HepG2 (cell line): ENCODE data around the gene WDR7. TPM values are rescaled to one million over a fixed set of nuclear protein-coding genes. Genes with fewer than 3 reads are reported as not detected.

Experiments used
- ATAC-seq: fragments of 200-7000 bp; cut with Tn5 transposase; 3 replicates; pipeline ENCODE4 v1.9.1; 2020; ENCODE audit warnings: mild to moderate bottlenecking, moderate library complexity
- BruUV-seq: library from RNA; stranded (reverse); fragments of 400-500 nt; replicated peaks from 2 replicates; lab custom pipeline; 2021; lab: Mats Ljungman, UMichigan
- CTCF ChIA-PET: fragments of 300-600 bp; formaldehyde crosslinking; extraction: SDS; loops from one replicate; lab custom pipeline; 2021; ENCODE audit warnings: low total read pairs, inconsistent platforms, low intra/inter-chr PET ratio; lab: Yijun Ruan, JAX
- POLR2A ChIA-PET: fragments of 350-600 bp; sonication (Branson Sonifier 250); formaldehyde crosslinking; loops from one replicate; lab custom pipeline; 2020; ENCODE audit warnings: antibody characterized with exemption, inconsistent platforms; lab: Yijun Ruan, JAX
- DNase-seq: peaks from one replicate; pipeline ENCODE4 v3.0.0-alpha.2; 2015; ENCODE audit warnings: low spot score
- FAIRE-seq: peaks from 3 replicates; lab custom pipeline; 2011; peaks lifted over from hg19 to GRCh38; lab: Jason Lieb, UNC
- H2AFZ ChIP-seq: one replicate; pipeline ENCODE4 v1.6.1; 2011; ENCODE audit warnings: low read length, inconsistent platforms
- H3K27ac ChIP-seq: fragments of 300-600 bp; 3 replicates; pipeline ENCODE4 v1.8.0; 2011; ENCODE audit warnings: mixed run types, mild to moderate bottlenecking, mixed read lengths, low read length, inconsistent platforms; ENCODE audit not compliant: insufficient read depth; ENCODE audit errors: extremely low read length
- H3K27me3 ChIP-seq, 2 experiments: fragments of 200-600 bp in 1 of 2; 2 replicates in 1 of 2; 3 replicates in 1 of 2; pipeline versions ENCODE4 v1.6.0 to v1.8.0; 2011; ENCODE audit warnings: low read length in 2 of 2, mild to moderate bottlenecking in 2 of 2, moderate library complexity in 2 of 2, inconsistent platforms in 1 of 2; ENCODE audit not compliant: insufficient read depth in 2 of 2, control insufficient read depth in 1 of 2
- H3K36me3 ChIP-seq, 2 experiments: fragments of 200-600 bp in 1 of 2; replicated peaks in 1 of 2; 2 replicates in 1 of 2; 3 replicates in 1 of 2; pipeline versions ENCODE4 v1.5.1 to v1.8.0; 2011; ENCODE audit warnings: low read length in 2 of 2, inconsistent platforms in 1 of 2; ENCODE audit not compliant: insufficient read depth in 2 of 2, control insufficient read depth in 1 of 2
- H3K4me1 ChIP-seq: 2 replicates; pipeline ENCODE4 v1.5.1; 2012; ENCODE audit warnings: low read length, inconsistent platforms; ENCODE audit not compliant: insufficient read depth
- H3K4me2 ChIP-seq: 2 replicates; pipeline ENCODE4 v1.6.0; 2011; ENCODE audit warnings: low read depth, low read length, inconsistent platforms
- H3K4me3 ChIP-seq, 3 experiments: fragments of 200-600 bp in 1 of 3; sonication (generic), shearing (Covaris generic) in 1 of 3; replicated peaks in 1 of 3; 2 replicates each; pipeline ENCODE4 v1.5.1; 2011 to 2016; ENCODE audit warnings: low read length in 3 of 3, inconsistent platforms in 2 of 3, low read depth in 2 of 3, mild to moderate bottlenecking in 2 of 3, control low read depth in 1 of 3, mixed read lengths in 1 of 3; ENCODE audit not compliant: insufficient read depth in 1 of 3
- H3K79me2 ChIP-seq: one replicate; pipeline ENCODE4 v1.6.1; 2011; ENCODE audit warnings: low read length, inconsistent platforms; ENCODE audit not compliant: insufficient read depth
- H3K9ac ChIP-seq: 2 replicates; pipeline ENCODE4 v1.6.0; 2011; ENCODE audit warnings: mild to moderate bottlenecking, low read depth, low read length, inconsistent platforms; ENCODE audit not compliant: insufficient read depth
- H3K9me3 ChIP-seq: 2 replicates; pipeline ENCODE4 v1.5.1; 2012; ENCODE audit warnings: mild to moderate bottlenecking, low read length
- H4K20me1 ChIP-seq: 2 replicates; pipeline ENCODE4 v1.6.0; 2011; ENCODE audit warnings: inconsistent platforms, mild to moderate bottlenecking, low read length, moderate library complexity; ENCODE audit not compliant: insufficient read depth
- ETV6 ChIP-seq: sonication (generic); formaldehyde crosslinking; conservative IDR thresholded peaks from 2 replicates; pipeline ENCODE4 v1.4.0; 2020; ENCODE audit warnings: missing genetic modification reagents
- GPN1 ChIP-seq: sonication (generic); formaldehyde crosslinking; IDR thresholded peaks from 2 replicates; pipeline ENCODE4 v1.5.1; 2020; ENCODE audit warnings: missing genetic modification reagents, borderline replicate concordance
- KLF12 ChIP-seq: sonication (generic); formaldehyde crosslinking; IDR thresholded peaks from 2 replicates; pipeline ENCODE4 v1.4.0; 2020; ENCODE audit warnings: missing genetic modification reagents, borderline replicate concordance
- NCOA5 ChIP-seq: sonication (generic); formaldehyde crosslinking; IDR thresholded peaks from 2 replicates; pipeline ENCODE4 v1.4.0; 2020; ENCODE audit warnings: missing genetic modification reagents
- NFIB ChIP-seq: sonication (generic); formaldehyde crosslinking; IDR thresholded peaks from 2 replicates; pipeline ENCODE4 v1.9.0; 2021; ENCODE audit warnings: missing genetic modification reagents, mild to moderate bottlenecking, borderline replicate concordance
- PATZ1 ChIP-seq: sonication (generic); formaldehyde crosslinking; IDR thresholded peaks from 2 replicates; pipeline ENCODE4 v1.4.0; 2020; ENCODE audit warnings: missing genetic modification reagents
- SOX5 ChIP-seq: IDR thresholded peaks from 2 replicates; pipeline ENCODE4 v1.6.1; 2016; ENCODE audit warnings: borderline replicate concordance
- THYN1 ChIP-seq: sonication (generic); formaldehyde crosslinking; IDR thresholded peaks from 2 replicates; pipeline ENCODE4 v1.8.1; 2023; ENCODE audit warnings: low read depth, mild to moderate bottlenecking, moderate library complexity, missing genetic modification reagents, borderline replicate concordance
- U2AF1 ChIP-seq: fragments of 200-400 bp; formaldehyde crosslinking; optimal IDR thresholded peaks from 2 replicates; pipeline ENCODE3; 2017; ENCODE audit warnings: mild to moderate bottlenecking, low read depth, low read length
- ZNF276 ChIP-seq: sonication (generic); formaldehyde crosslinking; IDR thresholded peaks from 2 replicates; pipeline ENCODE4 v1.4.0; 2020; ENCODE audit warnings: mild to moderate bottlenecking, low read depth, missing genetic modification reagents
- ZNF484 ChIP-seq: sonication (generic); formaldehyde crosslinking; IDR thresholded peaks from 2 replicates; pipeline ENCODE4 v1.5.1; 2020; ENCODE audit warnings: mild to moderate bottlenecking, low read depth, missing genetic modification reagents, borderline replicate concordance
- ZNF75D ChIP-seq: sonication (generic); formaldehyde crosslinking; IDR thresholded peaks from 2 replicates; pipeline ENCODE4 v1.8.1; 2023; ENCODE audit warnings: missing genetic modification reagents, mild to moderate bottlenecking, borderline replicate concordance
- ZNF761 ChIP-seq: sonication (generic); formaldehyde crosslinking; conservative IDR thresholded peaks from 2 replicates; pipeline ENCODE4 v1.4.0; 2020; ENCODE audit warnings: mild to moderate bottlenecking, missing genetic modification reagents
- ZNF839 ChIP-seq: sonication (generic); formaldehyde crosslinking; IDR thresholded peaks from 2 replicates; pipeline ENCODE4 v1.4.0; 2020; ENCODE audit warnings: missing genetic modification reagents, mild to moderate bottlenecking, borderline replicate concordance
- WGBS: methylation state at CpG from one replicate; pipeline ENCODE4 v1.1.6; 2017; ENCODE audit warnings: low lambda C conversion rate; 5-methylcytosine and 5-hydroxymethylcytosine counted together
- in situ Hi-C: cut with HindIII; loops from 2 replicates; pipeline ENCODE4 v1.10.0; 2017; ENCODE audit warnings: low pct_unique_long_range_greater_than_20kb; ENCODE audit not compliant: extremely low pct_ligation_motif_present
- intact Hi-C: fragments of 100-400 bp; cut with micrococcal nuclease; formaldehyde crosslinking; loops from one replicate; pipeline ENCODE4 v1.10.0; 2022; ENCODE audit not compliant: unreplicated experiment
- polyA plus RNA-seq, 8 experiments: library from polyadenylated mRNA; depleted of rRNA in 3 of 8; stranded (reverse) in 7 of 8; unstranded in 1 of 8; fragments of >200 nt; fragmentation: Illumina TruSeq in 4 of 8; extraction: Trizol in 4 of 8; gene quantifications; 2 replicates each; pipeline versions ENCODE4 v1.2.1 to v1.2.3, GENCODE V29; 2011 to 2016; ENCODE audit warnings: low read depth in 4 of 8, missing spikeins in 1 of 8, mixed read lengths in 1 of 8; ENCODE audit not compliant: insufficient read depth in 1 of 8
- total RNA-seq, 5 experiments: library from RNA; depleted of rRNA; stranded (reverse); fragments of >200 nt; fragmentation: Illumina TruSeq; extraction: Trizol; gene quantifications; 2 replicates each; pipeline ENCODE4 v1.2.3, GENCODE V29; 2016; ENCODE audit warnings: low read depth in 1 of 5

The WDR7 gene
- total and polyA plus RNA-seq, 2 of the 13 experiments (the other 11 are each of a cell fraction or from before 2014, with no cell fraction given), result 2.0 to 7.8 TPM

GRCh38 chr18:56660655-56661054 is 9.5 kb downstream of the WDR7 start:
- H3K4me1 ChIP-seq, result 0 out of 2 replicates have a peak, but pooled peaks cover 11% of the 10 kb centered on the region
- no peaks in the 10 kb centered on the region for H3K27me3 ChIP-seq
- ChIA-PET POLR2A (interaction anchor here (0.9 to 1.3 kb wide), 2 partner anchors 10 to 23 kb away, joined by 3 to 5 read pairs; partner anchors contain the start of genes TXNL1 and WDR7), CTCF (no interaction called here)
- no peaks in the 10 kb centered on the region for H3K9me3 ChIP-seq
- FAIRE-seq, result no peak
- BruUV-seq, result no TSS peak
- H3K79me2 ChIP-seq, result peaks cover under 1% of the 10 kb centered on the region
- no peak overlapping the region for H3K9ac ChIP-seq
- H3K4me3 ChIP-seq, result no peak overlapping the region
- no peak for ATAC-seq
- TF ChIP-seq ZNF839 (CRISPR knock-in tag), result no peak
- TF ChIP-seq THYN1, result no peak
- in situ Hi-C loops (no loop called here), intact Hi-C loops (no loop called here)
- no peak overlapping the region for H2AFZ ChIP-seq
- WGBS, result 98% methylated on average over 1 of the region's 1 CpG
- no peak overlapping the region for H3K4me2 ChIP-seq
- no peak overlapping the region for H3K27ac ChIP-seq
- no peaks in the 10 kb centered on the region for H3K36me3 ChIP-seq
- H4K20me1 ChIP-seq, result no peaks in the 10 kb centered on the region
- DNase-seq, result no peak

- WGBS, result 45% methylated on average over 2 of the region's 2 CpGs
- FAIRE-seq, result no peak
- TF ChIP-seq KLF12 (CRISPR knock-in tag) (no peak), SOX5 (no peak), ZNF276 (no peak), ZNF484 (no peak), NFIB (CRISPR knock-in tag) (no peak), GPN1 (CRISPR knock-in tag) (no peak), PATZ1 (CRISPR knock-in tag) (no peak), ZNF75D (CRISPR knock-in tag) (no peak), U2AF1 (no peak), ZNF761 (CRISPR knock-in tag) (no peak), ETV6 (no peak), NCOA5 (CRISPR knock-in tag) (no peak)
Measured at GRCh38 chr18:56661360-56662062, 10.4 kb downstream of the WDR7 start.

More at GRCh38 chr18:56661360-56662062, 10.4 kb downstream of the WDR7 start:
- Histone ChIP-seq H3K79me2 (no peaks in the 10 kb centered on the region), H3K9ac (no peak overlapping the region), H2AFZ (no peak overlapping the region), H4K20me1 (no peaks in the 10 kb centered on the region), H3K4me3 (no peak overlapping the region), H3K4me2 (no peak overlapping the region), H3K27me3 (no peaks in the 10 kb centered on the region), H3K27ac (no peak overlapping the region), H3K4me1 (0 out of 2 replicates have a peak, but pooled peaks cover 11% of the 10 kb centered on the region), H3K36me3 (no peaks in the 10 kb centered on the region), H3K9me3 (no peaks in the 10 kb centered on the region)
- ChIA-PET CTCF (no interaction called here), POLR2A (interaction anchor here (0.9 to 1.3 kb wide), 2 partner anchors 11 to 24 kb away, joined by 3 to 5 read pairs; partner anchors contain the start of genes TXNL1 and WDR7)
- no peak for ATAC-seq
- intact Hi-C loops, result no loop called here
- no TSS peak for BruUV-seq
- in situ Hi-C loops, result no loop called here
- DNase-seq, result no peak
